ENCODE results near the gene KIF24.

Gene KIF24

GRCh38 chr9:34333836-34334235 lies 4.8 kb upstream of the KIF24 start:
- H3K27ac ChIP-seq (ENCODE audit: low read length), result no peak overlapping the region
- peaks cover 16% of the 10 kb centered on the region for H3K79me2 ChIP-seq (ENCODE audit: low read length)

GRCh38 chr9:34332076-34332964 lies 3.3 kb upstream of the KIF24 start:
- Histone ChIP-seq H3K4me1 (ENCODE audit: low read length) (peaks cover 16% of the 10 kb centered on the region), H3K79me2 (ENCODE audit: low read length) (peaks cover 30% of the 10 kb centered on the region)

More at GRCh38 chr9:34333836-34334235, 4.8 kb upstream of the KIF24 start:
- H3K4me1 ChIP-seq (ENCODE audit: low read length), result peaks cover 11% of the 10 kb centered on the region
- peaks cover 4% of the 10 kb centered on the region for H3K36me3 ChIP-seq (replicated peaks; ENCODE audit: low read depth, low read length)
- H3K4me2 ChIP-seq (ENCODE audit: low read length), result no peak overlapping the region
- no peak overlapping the region for H3K9ac ChIP-seq (ENCODE audit: low read length)
- no peak overlapping the region for H3K4me3 ChIP-seq (ENCODE audit: low read length)
- H3K27me3 ChIP-seq (ENCODE audit: low read depth, low read length), result no peaks in the 10 kb centered on the region
- no peak overlapping the region for H2AFZ ChIP-seq (ENCODE audit: low read depth, low read length)
- TF ChIP-seq CTCF (IDR thresholded peaks at IDR 0.05; ENCODE audit: low read depth, low read length) (no peak), EZH2phosphoT487 (IDR thresholded peaks at IDR 0.05; ENCODE audit: low read depth) (no peak)
- H3K9me3 ChIP-seq (ENCODE audit: insufficient read depth, low read length), result no peaks in the 10 kb centered on the region
- H4K20me1 ChIP-seq (ENCODE audit: insufficient read depth, low read length), result no peaks in the 10 kb centered on the region

GRCh38 chr9:34331196-34331595 lies 2.1 kb upstream of the KIF24 start:
- Histone ChIP-seq H2AFZ (ENCODE audit: low read depth, low read length) (no peak overlapping the region), H3K4me3 (ENCODE audit: low read length) (no peak overlapping the region), H4K20me1 (ENCODE audit: insufficient read depth, low read length) (no peaks in the 10 kb centered on the region), H3K36me3 (replicated peaks; ENCODE audit: low read depth, low read length) (no peaks in the 10 kb centered on the region), H3K4me1 (ENCODE audit: low read length) (peaks cover 16% of the 10 kb centered on the region), H3K4me2 (ENCODE audit: low read length) (peak overlapping the region; percentile 16; the same call in 1 of the 2 replicates), H3K9ac (ENCODE audit: low read length) (no peak overlapping the region), H3K27ac (ENCODE audit: low read length) (no peak overlapping the region), H3K27me3 (ENCODE audit: low read depth, low read length) (no peaks in the 10 kb centered on the region), H3K9me3 (ENCODE audit: insufficient read depth, low read length) (no peaks in the 10 kb centered on the region), H3K79me2 (ENCODE audit: low read length) (peaks cover 36% of the 10 kb centered on the region)
- TF ChIP-seq EZH2phosphoT487 (IDR thresholded peaks at IDR 0.05; ENCODE audit: low read depth), result no peak
- TF ChIP-seq CTCF (IDR thresholded peaks at IDR 0.05; ENCODE audit: low read depth, low read length), result no peak

More at GRCh38 chr9:34332076-34332964, 3.3 kb upstream of the KIF24 start:
- Histone ChIP-seq H3K27me3 (ENCODE audit: low read depth, low read length) (no peaks in the 10 kb centered on the region), H3K4me3 (ENCODE audit: low read length) (no peak overlapping the region), H3K4me2 (ENCODE audit: low read length) (no peak overlapping the region), H3K36me3 (replicated peaks; ENCODE audit: low read depth, low read length) (no peaks in the 10 kb centered on the region), H3K9ac (ENCODE audit: low read length) (no peak overlapping the region), H3K9me3 (ENCODE audit: insufficient read depth, low read length) (no peaks in the 10 kb centered on the region), H4K20me1 (ENCODE audit: insufficient read depth, low read length) (no peaks in the 10 kb centered on the region), H2AFZ (ENCODE audit: low read depth, low read length) (no peak overlapping the region), H3K27ac (ENCODE audit: low read length) (no peak overlapping the region)
- peak; percentile 62 for TF ChIP-seq CTCF (IDR thresholded peaks at IDR 0.05; ENCODE audit: low read depth, low read length)
- no peak for TF ChIP-seq EZH2phosphoT487 (IDR thresholded peaks at IDR 0.05; ENCODE audit: low read depth)

GRCh38 chr9:34328500-34328986 lies 525 bp downstream of the KIF24 start:
- TF ChIP-seq CTCF (IDR thresholded peaks at IDR 0.05; ENCODE audit: low read depth, low read length) (no peak), EZH2phosphoT487 (IDR thresholded peaks at IDR 0.05; ENCODE audit: low read depth) (no peak)

More at GRCh38 chr9:34328500-34328986, 525 bp downstream of the KIF24 start:
- H4K20me1 ChIP-seq (ENCODE audit: insufficient read depth, low read length), result no peaks in the 10 kb centered on the region
- H3K4me2 ChIP-seq (ENCODE audit: low read length), result peak overlapping the region; percentile 86
- peak overlapping the region; percentile 84 for H3K9ac ChIP-seq (ENCODE audit: low read length)
- peaks cover 48% of the 10 kb centered on the region for H3K79me2 ChIP-seq (ENCODE audit: low read length)
- H3K36me3 ChIP-seq (replicated peaks; ENCODE audit: low read depth, low read length), result no peaks in the 10 kb centered on the region
- no peaks in the 10 kb centered on the region for H3K9me3 ChIP-seq (ENCODE audit: insufficient read depth, low read length)
- peak overlapping the region; percentile 69 for H3K27ac ChIP-seq (ENCODE audit: low read length)
- peaks cover 16% of the 10 kb centered on the region for H3K4me1 ChIP-seq (ENCODE audit: low read length)
- peak overlapping the region; percentile 90 for H2AFZ ChIP-seq (ENCODE audit: low read depth, low read length)
- H3K4me3 ChIP-seq (ENCODE audit: low read length), result peak overlapping the region; percentile 99
- no peaks in the 10 kb centered on the region for H3K27me3 ChIP-seq (ENCODE audit: low read depth, low read length)

Data from OCI-LY3 (cell line).